Fibroblast of upper back skin (primary cell): ENCODE data around the gene CXCL10.
"Not testable (repeated sequence)": the region's sequence is repeated elsewhere in the genome, so short reads cannot be mapped to it uniquely, and the experiment has no call there.

ENCODE experiments used
- DNase-seq: peaks from one replicate; pipeline ENCODE4 v3.0.0-alpha.2; 2013

CXCL10 gene

DNA sequence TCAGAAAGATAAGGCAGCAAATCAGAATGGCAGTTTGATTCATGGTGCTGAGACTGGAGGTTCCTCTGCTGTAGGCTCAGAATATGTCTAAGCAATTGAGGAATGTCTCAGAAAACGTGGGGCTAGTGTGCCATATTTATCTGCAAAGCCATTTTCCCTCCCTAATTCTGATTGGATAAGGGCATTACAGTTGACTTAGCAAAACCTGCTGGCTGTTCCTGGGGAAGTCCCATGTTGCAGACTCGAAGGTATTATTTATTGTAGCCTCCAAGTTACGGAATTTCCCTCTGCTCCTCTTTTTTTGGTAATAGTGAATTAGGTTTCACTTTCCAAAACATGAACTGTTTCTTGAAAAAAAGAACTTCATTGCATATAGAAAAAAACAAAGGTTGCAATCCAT, at the start of gene CXCL10:
Gene CXCL10, minus strand, starts transcription at position 109 of the 400 bp plus-strand sequence. Its CDS starts 66 bp downstream, at position 43.
- no peak for DNase-seq

DNA sequence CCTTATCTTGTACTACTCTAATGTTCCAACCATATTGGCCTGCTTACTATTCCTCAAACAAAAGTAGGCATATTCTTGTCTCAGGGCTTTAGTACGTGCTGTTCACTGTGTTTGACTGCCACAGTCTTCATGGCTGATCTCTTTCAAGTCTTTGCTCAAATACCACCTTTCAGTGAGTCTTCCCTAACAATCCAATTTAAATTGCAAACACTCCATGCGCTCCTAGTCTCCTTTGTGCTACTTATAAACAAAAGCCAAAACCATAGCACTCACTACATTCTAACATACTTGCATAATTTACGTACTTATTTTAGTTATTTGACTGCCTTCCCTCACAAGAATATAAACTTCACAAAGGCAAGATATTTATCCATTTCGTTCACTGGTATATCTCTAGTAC, 49.5 kb upstream of the CXCL10 start:
- no peak for DNase-seq

DNA sequence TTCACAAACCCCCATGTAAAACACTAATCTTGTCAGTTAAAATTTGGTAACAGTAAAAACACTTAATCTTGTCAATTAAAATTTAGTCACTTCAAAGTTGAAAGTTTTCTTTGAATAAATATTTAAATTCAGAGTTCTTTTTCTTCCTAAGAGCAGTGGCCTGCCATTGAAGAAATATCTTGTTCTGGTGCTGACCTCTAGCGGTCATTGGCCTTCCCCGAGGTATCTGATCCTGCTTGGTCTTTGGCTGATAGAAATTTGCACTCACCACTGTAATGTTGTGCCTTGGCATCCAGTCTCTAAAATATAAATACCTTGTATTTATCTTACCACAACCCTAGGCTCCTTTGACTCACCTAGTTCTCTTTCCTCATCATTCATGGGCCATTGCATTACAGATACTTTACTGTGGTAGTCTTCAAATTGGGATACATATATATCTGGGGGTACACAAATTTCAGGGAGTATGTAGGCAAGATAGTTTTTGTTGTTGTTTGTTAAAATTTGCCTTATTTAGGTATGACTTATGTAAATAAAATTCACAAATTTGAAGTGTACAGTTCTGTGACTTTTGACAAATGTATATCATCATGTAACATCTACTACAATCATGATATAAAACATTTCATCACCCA, 44.5 kb upstream of the CXCL10 start:
- peak; percentile 70 for DNase-seq

DNA sequence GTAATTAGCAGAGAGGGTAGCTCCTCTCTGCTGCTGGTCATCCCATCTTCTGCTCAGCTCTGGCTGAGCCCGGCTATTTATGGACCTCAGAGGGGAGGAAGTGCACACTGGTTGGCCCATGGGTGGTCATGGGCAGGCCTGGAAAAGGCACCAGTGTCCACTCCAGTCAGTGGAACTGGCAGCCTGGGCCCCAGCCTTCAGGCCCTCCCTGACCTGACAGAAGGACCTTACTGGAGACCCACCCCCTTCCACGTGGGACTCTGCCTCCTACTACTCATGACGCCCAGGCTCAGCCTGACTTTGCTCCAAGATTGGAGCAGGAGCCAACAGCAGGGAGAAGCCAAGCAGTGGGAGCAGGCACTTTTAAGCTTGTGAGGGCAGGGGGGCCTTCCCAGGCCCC, 43.2 kb upstream of the CXCL10 start:
- DNase-seq: no peak

DNA sequence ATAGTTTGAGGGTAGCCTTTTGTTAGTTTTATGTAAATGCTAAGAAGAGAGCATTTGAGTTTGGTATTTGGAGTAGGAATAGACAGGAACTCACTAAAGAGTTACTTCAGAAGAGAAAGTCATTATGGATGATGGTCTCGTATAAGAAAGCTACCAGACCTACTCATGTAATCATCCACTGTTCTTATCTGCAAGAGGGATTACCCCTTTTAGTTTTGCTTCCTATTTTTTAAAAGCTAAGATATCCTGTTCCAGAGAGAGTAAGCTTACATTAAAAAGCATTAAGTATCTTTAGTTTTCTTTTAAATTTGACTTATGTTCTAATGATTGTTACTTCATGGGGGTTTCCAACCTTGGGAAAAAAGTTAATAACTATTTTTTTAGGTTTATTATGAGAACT, 38.7 kb upstream of the CXCL10 start:
- DNase-seq: no peak

- DNase-seq: no peak
Observed at GRCh38 chr4:76061421-76061820, 38.1 kb upstream of the CXCL10 start.

- no peak for DNase-seq
Observed at GRCh38 chr4:76060506-76060905, 37.2 kb upstream of the CXCL10 start.

- no peak for DNase-seq
Observed at GRCh38 chr4:76059750-76060149, 36.5 kb upstream of the CXCL10 start.

- no peak for DNase-seq
Observed at GRCh38 chr4:76058888-76059426, 35.7 kb upstream of the CXCL10 start.

DNA sequence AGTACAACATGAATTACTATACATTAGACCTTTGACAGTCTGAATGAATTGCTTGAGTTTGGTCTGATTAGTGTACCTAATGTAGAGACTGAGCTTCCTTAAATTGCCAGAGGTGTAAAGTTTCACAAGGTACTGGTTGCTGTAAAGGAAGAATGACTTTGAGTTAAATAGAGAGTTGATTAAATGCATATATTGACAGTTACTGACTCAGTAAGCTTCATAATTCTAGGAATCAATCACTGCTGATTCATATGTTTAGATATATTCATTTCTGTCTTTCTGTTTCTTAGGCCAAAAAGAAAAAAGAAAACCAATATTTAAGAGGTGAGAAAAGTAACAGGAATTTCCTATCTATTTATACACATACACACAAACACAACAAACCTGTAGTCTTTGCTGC, 35.0 kb upstream of the CXCL10 start:
- DNase-seq: no peak

GRCh38 chr4:76055421-76055820, 32.1 kb upstream of the CXCL10 start:
- DNase-seq: no peak

DNA sequence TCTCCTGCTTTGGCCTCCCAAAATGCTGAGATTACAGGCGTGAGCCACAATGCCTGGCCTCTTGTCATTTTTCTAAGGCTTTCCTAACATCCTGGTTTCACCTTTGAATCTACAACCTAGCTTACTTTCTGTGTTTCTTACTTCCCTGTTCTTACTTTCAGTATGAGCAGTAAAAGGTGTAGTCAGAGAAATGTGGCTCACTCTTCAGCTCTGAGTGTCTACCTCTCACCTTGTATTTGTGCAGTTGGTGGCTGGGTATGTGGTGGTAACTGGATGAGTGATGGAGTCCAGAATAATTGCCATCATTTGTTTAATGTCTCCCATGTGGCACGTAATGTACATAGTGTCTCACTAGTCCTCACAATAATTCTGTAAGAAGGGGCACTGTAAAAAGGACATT, 31.7 kb upstream of the CXCL10 start:
- DNase-seq: no peak

DNA sequence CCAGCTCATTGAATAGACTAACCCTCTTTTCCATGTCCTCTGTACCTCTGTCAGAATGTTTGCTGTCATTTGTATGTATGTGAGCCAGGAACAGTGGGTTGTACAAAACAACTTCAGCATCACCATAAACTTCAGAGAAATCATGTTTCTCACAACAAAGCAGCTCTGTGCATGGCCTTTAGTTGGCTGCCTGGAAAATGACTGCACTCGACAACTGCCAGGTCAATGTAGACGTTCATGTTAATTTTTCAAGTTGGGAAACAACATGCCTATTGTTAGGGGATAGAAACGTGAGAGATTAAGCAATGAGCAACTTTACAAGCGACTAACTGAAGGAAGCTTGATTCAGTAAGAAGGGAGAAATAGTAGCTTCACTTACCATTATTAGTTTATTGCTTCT, 30.4 kb upstream of the CXCL10 start:
- no peak for DNase-seq

DNA sequence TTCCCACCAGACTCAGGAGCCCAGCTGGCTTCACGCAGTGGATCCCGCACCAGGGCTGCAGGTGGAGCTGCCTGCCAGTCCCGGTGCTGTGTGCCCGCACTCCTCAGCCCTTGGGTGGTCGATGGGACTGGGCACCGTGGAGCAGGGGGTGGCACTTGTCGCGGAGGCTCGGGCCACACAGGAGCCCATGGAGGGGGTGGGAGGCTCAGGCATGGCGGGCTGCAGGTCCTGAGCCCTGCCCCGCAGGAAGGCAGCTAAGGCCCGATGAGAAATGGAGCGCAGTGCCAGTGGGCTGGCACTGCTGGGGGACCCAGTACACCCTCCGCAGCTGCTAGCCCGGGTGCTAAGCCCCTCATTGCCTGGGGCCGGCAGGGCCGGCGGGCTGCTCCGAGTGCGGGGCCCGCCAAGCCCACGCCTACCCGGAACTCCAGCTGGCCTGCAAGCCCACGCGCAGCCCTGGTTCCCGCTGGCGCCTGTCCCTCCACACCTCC, 27.3 kb upstream of the CXCL10 start:
- DNase-seq: not testable (repeated sequence)

DNA sequence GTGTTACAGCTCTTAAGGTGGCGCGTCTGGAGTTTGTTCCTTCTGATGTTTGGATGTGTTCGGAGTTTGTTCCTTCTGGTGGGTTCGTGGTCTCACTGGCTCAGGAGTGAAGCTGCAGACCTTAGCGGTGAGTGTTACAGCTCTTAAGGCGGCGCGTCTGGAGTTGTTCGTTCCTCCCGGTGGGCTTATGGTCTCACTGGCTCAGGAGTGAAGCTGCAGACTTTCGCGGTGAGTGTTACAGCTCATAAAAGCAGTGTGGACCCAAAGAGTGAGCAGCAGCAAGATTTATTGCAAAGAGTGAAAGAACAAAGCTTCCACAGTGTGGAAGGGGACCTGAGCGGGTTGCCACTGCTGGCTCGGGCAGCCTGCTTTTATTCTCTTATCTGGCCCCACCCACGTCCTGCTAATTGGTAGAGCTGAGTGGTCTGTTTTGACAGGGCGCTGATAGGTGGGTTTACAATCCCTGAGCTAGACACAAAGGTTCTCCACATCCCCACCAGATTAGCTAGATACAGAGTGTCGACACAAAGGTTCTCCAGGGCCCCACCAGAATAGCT, 26.6 kb upstream of the CXCL10 start:
- DNase-seq: not testable (repeated sequence)

GRCh38 chr4:76044686-76045085, 21.4 kb upstream of the CXCL10 start:
- DNase-seq: not testable (repeated sequence)

DNA sequence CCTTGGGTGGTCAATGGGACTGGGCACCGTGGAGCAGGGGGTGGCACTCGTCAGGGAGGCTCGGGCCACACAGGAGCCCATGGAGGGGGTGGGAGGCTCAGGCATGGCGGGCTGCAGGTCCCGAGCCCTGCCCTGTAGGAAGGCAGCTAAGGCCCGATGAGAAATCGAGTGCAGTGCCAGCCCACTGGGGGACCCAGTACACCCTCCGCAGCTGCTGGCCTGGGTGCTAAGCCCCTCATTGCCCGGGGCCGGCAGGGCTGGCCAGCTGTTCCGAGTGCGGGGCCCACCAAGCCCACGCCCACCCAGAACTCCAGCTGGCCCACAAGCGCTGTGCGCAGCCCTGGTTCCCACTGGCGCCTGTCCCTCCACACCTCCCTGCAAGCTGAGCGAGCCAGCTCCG, 20.0 kb upstream of the CXCL10 start:
- not testable (repeated sequence) for DNase-seq

- DNase-seq: not testable (repeated sequence)
Observed at GRCh38 chr4:76042241-76042998, 19.1 kb upstream of the CXCL10 start.

- DNase-seq: no peak
Observed at GRCh38 chr4:76036855-76037254, 13.6 kb upstream of the CXCL10 start.

- no peak for DNase-seq
Observed at GRCh38 chr4:76035799-76036380, 12.6 kb upstream of the CXCL10 start, which contains the start of gene CXCL11. Gene CXCL11 (minus strand): TSS chr4:76036070. CDS start chr4:76035987, 83 bp downstream.

DNA sequence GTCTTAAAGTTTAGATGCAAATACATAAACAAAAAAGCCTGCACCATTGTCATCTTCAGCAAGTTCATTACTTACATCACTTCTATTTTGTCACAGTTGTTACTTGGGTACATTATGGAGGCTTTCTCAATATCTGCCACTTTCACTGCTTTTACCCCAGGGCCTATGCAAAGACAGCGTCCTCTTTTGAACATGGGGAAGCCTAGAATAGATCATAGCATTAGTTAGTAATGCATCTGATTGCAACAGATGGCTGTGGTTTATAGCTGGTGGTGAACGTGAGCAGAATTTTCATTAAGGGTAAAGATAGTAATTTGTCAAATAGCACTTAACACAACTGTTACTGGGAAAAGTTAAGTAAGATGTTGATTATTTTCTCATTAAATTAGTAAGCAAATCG, 11.8 kb upstream of the CXCL10 start:
- no peak for DNase-seq

- DNase-seq: no peak
Observed at GRCh38 chr4:76029300-76029699, 6.0 kb upstream of the CXCL10 start.

DNA sequence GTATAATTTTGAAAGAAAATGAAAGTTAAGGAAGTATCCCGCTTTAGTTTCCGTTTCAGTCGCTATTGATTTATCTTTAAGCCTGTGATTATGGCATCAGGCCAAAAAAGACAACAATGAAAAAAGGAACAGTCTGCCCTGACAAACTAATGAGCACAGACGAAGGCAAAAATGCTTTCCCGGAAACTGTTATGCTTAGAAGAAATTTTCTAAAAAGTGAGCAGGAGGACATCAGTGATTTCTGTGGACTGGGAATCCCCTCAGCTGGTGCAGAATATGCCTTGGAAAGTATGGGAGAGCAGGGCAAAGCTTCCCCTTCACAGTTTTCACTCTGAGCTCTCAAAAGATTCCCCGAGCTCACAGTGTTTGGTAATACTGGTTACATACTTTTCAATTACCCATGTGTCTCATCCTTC, 5.1 kb upstream of the CXCL10 start:
- DNase-seq: no peak
